Measurements from ENCODE around the gene MAMLD1.
A peak's percentile ranks its signal among the peaks of the same experiment; 100 is the strongest.

MAMLD1 gene

GRCh38 chrX:150544222-150544787, 181.2 kb downstream of the MAMLD1 start:
- peaks cover 36% of the 10 kb centered on the region for H3K27me3 ChIP-seq (ENCODE audit: control insufficient read depth, insufficient read depth, low read length)
- peaks cover 38% of the 10 kb centered on the region for H3K4me1 ChIP-seq (ENCODE audit: control insufficient read depth, insufficient read depth, low read length)
- no peak overlapping the region for H3K9ac ChIP-seq (ENCODE audit: low read length)
- H3K4me3 ChIP-seq (ENCODE audit: low read depth, low read length) = no peak overlapping the region
- no peaks in the 10 kb centered on the region for H3K36me3 ChIP-seq (ENCODE audit: control insufficient read depth, insufficient read depth, low read length)
- no peak overlapping the region for H3K27ac ChIP-seq (ENCODE audit: low read depth, low read length)
- H3K9me3 ChIP-seq (ENCODE audit: control insufficient read depth, insufficient read depth, low read depth, low read length) = no peaks in the 10 kb centered on the region

GRCh38 chrX:150544835-150545770, 182.0 kb downstream of the MAMLD1 start:
- Histone ChIP-seq H3K4me1 (ENCODE audit: control insufficient read depth, insufficient read depth, low read length) (peaks cover 42% of the 10 kb centered on the region), H3K36me3 (ENCODE audit: control insufficient read depth, insufficient read depth, low read length) (no peaks in the 10 kb centered on the region), H3K27ac (ENCODE audit: low read depth, low read length) (no peak overlapping the region), H3K9ac (ENCODE audit: low read length) (no peak overlapping the region), H3K9me3 (ENCODE audit: control insufficient read depth, insufficient read depth, low read depth, low read length) (no peaks in the 10 kb centered on the region), H3K27me3 (ENCODE audit: control insufficient read depth, insufficient read depth, low read length) (peaks cover 44% of the 10 kb centered on the region), H3K4me3 (ENCODE audit: low read depth, low read length) (no peak overlapping the region)

- Histone ChIP-seq H3K9ac (ENCODE audit: low read length) (no peak overlapping the region), H3K36me3 (ENCODE audit: control insufficient read depth, insufficient read depth, low read length) (no peaks in the 10 kb centered on the region), H3K27me3 (ENCODE audit: control insufficient read depth, insufficient read depth, low read length) (peaks cover 56% of the 10 kb centered on the region), H3K9me3 (ENCODE audit: control insufficient read depth, insufficient read depth, low read depth, low read length) (no peaks in the 10 kb centered on the region), H3K4me1 (ENCODE audit: control insufficient read depth, insufficient read depth, low read length) (peaks cover 42% of the 10 kb centered on the region), H3K4me3 (ENCODE audit: low read depth, low read length) (no peak overlapping the region), H3K27ac (ENCODE audit: low read depth, low read length) (no peak overlapping the region)
Observed at GRCh38 chrX:150546711-150547153, 183.6 kb downstream of the MAMLD1 start.

DNA sequence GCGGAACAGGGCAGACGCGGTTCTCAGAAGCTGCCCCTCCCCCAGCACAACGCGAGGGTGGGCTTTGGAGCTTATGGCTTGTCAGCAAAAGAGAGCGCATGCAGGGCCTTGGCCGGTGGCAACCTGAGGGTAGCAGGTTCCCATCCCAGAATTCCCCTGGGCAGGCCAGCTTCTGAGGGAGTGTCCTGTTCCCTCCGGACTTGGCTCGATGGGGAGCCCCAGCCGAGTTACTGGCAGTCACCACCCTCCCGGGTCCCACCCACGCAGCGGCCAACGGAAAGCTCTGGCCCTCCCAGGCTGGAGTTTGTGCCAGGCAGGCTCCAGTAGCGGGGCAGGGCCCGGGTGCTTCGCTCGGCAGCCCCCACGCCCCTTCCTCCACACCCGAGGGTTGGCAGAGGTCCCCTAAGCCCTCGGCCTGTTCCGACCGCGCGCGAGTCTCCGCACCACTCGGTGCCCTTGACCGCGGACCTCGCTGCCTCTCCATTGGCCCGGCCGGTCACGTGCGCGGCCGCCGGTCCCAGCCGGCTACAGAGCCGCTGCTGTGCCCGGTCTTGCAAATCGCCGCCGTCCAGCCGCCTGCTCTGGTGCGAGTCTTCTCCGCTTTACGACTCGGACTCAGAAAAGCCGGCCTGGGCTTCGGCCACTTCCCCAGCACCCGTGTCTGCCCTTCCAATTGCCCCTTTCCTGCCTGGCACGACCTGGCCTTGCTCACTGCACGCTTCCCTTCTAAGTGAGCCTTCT, 184.4 kb downstream of the MAMLD1 start:
- Histone ChIP-seq H3K27me3 (ENCODE audit: control insufficient read depth, insufficient read depth, low read length) (peaks cover 56% of the 10 kb centered on the region), H3K4me3 (ENCODE audit: low read depth, low read length) (peak overlapping the region; percentile 46), H3K4me1 (ENCODE audit: control insufficient read depth, insufficient read depth, low read length) (peaks cover 42% of the 10 kb centered on the region), H3K9me3 (ENCODE audit: control insufficient read depth, insufficient read depth, low read depth, low read length) (no peaks in the 10 kb centered on the region), H3K27ac (ENCODE audit: low read depth, low read length) (no peak overlapping the region), H3K36me3 (ENCODE audit: control insufficient read depth, insufficient read depth, low read length) (no peaks in the 10 kb centered on the region), H3K9ac (ENCODE audit: low read length) (peak overlapping the region; percentile 25)

DNA sequence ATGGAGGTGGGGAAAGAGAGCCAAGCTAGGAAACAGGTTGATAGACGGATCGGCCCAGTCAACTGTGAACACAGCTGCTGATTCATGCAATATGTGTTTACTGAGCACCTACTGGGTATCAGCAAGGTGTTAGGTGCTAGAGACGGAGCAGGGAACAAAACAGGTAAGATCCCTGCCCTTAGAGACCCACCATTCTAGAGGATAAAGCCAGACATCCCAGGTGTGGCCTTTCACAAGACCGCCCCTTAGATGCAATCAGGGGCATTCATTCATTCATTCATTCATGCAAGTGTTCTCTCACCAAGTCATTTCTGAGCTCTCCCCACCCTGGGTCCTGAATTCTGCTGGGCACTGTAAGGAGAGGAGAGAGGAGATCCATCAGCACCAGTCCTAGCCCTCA, 185.1 kb downstream of the MAMLD1 start:
- H3K4me1 ChIP-seq (ENCODE audit: control insufficient read depth, insufficient read depth, low read length) = peaks cover 38% of the 10 kb centered on the region
- no peak overlapping the region for H3K9ac ChIP-seq (ENCODE audit: low read length)
- no peak overlapping the region for H3K27ac ChIP-seq (ENCODE audit: low read depth, low read length)
- H3K9me3 ChIP-seq (ENCODE audit: control insufficient read depth, insufficient read depth, low read depth, low read length) = no peaks in the 10 kb centered on the region
- H3K27me3 ChIP-seq (ENCODE audit: control insufficient read depth, insufficient read depth, low read length) = peaks cover 57% of the 10 kb centered on the region
- H3K36me3 ChIP-seq (ENCODE audit: control insufficient read depth, insufficient read depth, low read length) = no peaks in the 10 kb centered on the region
- peak overlapping the region; percentile 37 for H3K4me3 ChIP-seq (ENCODE audit: low read depth, low read length)

GRCh38 chrX:150548684-150549083, 185.6 kb downstream of the MAMLD1 start:
- H3K36me3 ChIP-seq (ENCODE audit: control insufficient read depth, insufficient read depth, low read length) = no peaks in the 10 kb centered on the region
- H3K4me1 ChIP-seq (ENCODE audit: control insufficient read depth, insufficient read depth, low read length) = peaks cover 35% of the 10 kb centered on the region
- H3K27me3 ChIP-seq (ENCODE audit: control insufficient read depth, insufficient read depth, low read length) = peaks cover 59% of the 10 kb centered on the region
- H3K9me3 ChIP-seq (ENCODE audit: control insufficient read depth, insufficient read depth, low read depth, low read length) = no peaks in the 10 kb centered on the region
- no peak overlapping the region for H3K27ac ChIP-seq (ENCODE audit: low read depth, low read length)
- no peak overlapping the region for H3K9ac ChIP-seq (ENCODE audit: low read length)
- H3K4me3 ChIP-seq (ENCODE audit: low read depth, low read length) = no peak overlapping the region

DNA sequence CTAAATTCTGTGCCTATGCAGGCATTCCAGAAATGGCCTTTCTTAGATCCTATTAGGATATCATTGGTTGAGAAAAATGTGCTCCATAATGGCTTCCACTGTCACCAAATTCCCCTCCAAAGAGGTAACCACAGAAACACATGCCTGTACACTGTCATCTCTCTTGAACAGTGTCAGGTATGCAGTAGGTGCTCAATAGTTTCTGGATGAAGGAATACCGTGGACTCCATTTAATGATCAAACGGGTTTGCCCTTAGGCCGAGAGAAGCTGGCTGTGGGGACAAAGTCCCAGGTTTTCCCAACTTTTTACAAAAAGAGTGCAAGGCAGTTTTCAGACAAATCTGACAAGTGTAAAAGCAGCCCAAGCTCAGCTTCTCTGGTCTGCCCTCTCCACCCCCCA, 188.8 kb downstream of the MAMLD1 start:
- no peak overlapping the region for H3K4me3 ChIP-seq (ENCODE audit: low read depth, low read length)
- H3K9me3 ChIP-seq (ENCODE audit: control insufficient read depth, insufficient read depth, low read depth, low read length) = no peaks in the 10 kb centered on the region
- H3K36me3 ChIP-seq (ENCODE audit: control insufficient read depth, insufficient read depth, low read length) = no peaks in the 10 kb centered on the region
- no peak overlapping the region for H3K27ac ChIP-seq (ENCODE audit: low read depth, low read length)
- H3K9ac ChIP-seq (ENCODE audit: low read length) = no peak overlapping the region
- peaks cover 53% of the 10 kb centered on the region for H3K27me3 ChIP-seq (ENCODE audit: control insufficient read depth, insufficient read depth, low read length)
- peaks cover 19% of the 10 kb centered on the region for H3K4me1 ChIP-seq (ENCODE audit: control insufficient read depth, insufficient read depth, low read length)

DNA sequence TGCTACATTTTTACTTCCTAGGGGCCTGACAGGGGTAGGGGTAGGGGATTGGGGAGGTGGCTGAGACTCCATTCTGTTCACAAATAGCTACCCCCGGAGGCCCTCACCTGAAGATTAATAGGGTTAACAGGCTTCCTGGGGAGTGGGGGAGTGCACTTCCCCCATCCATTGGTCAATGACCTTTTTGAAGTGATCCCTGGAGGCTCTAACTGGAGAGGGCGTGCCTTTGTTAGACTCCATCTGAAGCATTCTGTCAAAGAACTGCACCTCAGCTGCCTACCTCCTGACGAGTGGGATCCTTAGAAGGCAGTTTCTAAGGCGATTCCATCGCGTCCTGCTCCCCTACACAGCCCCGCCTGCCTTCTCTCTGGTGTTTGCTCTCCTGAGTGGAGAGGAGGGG, 195.3 kb downstream of the MAMLD1 start:
- Histone ChIP-seq H3K27me3 (ENCODE audit: control insufficient read depth, insufficient read depth, low read length) (peaks cover 8% of the 10 kb centered on the region; the same call in 1 of the 2 replicates), H3K4me3 (ENCODE audit: low read depth, low read length) (peak overlapping the region; percentile 44), H3K36me3 (ENCODE audit: control insufficient read depth, insufficient read depth, low read length) (no peaks in the 10 kb centered on the region), H3K9ac (ENCODE audit: low read length) (no peak overlapping the region), H3K4me1 (ENCODE audit: control insufficient read depth, insufficient read depth, low read length) (peaks cover 10% of the 10 kb centered on the region; the same call in 1 of the 2 replicates), H3K9me3 (ENCODE audit: control insufficient read depth, insufficient read depth, low read depth, low read length) (no peaks in the 10 kb centered on the region), H3K27ac (ENCODE audit: low read depth, low read length) (no peak overlapping the region)

Measured in HUES6 (cell line).